HG03558 (cell line): Measurements from ENCODE around the gene BMP7.

Source experiments
- ATAC-seq: cut with Tn5 transposase; IDR thresholded peaks from one replicate; pipeline ENCODE4 v1.9.1; 2021; ENCODE audit warnings: moderate number of reproducible peaks; ENCODE audit not compliant: unreplicated experiment; ENCODE audit errors: extremely low read depth

BMP7 gene

DNA sequence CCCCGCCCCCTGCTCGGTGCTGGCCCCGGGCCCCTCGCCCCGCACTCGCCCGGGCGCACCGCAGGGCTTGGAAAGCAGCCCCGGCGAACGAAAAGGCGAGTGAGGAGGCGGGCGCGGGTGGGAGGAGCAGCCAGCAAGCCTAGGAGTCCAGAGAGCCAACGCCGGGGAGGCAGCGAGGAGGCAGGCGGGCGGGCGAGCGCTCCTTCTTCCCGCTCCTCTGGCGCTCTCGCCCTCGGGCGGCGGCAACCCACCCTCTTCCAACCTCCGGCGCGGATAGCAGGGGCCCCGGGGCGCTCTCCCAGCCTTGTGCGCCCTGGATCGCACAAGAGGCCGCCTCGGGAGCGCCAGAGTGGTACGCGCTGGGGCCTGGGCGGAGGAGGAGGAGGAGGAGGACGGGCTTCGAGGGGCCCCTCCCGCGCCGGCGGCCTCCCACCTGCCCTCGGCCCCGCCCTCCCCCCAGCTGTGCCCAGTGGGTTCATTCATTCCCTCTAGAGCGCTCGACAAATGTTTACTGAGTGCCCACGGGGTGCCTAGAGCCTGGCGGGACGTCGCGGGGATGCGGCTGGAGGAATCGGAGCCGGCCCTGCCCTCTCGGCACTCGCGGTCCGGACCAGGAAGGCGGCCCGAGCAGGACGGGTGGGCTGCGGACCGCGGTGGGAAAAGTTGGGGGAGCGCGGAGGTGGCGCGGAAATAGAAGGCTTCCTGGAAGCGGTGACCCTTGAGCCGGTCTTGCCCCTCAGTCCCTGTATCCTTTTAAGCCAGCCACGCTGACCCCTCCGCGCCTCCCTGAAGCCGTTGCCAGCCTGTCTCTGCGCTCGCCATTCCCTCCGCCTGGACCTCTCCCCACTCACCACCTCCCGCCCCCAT, at the start of gene BMP7:
Gene BMP7 (minus strand): TSS at position 351 of the 867 bp plus-strand sequence. CDS start 519 bp downstream, outside the sequence.
- no peak for ATAC-seq

DNA sequence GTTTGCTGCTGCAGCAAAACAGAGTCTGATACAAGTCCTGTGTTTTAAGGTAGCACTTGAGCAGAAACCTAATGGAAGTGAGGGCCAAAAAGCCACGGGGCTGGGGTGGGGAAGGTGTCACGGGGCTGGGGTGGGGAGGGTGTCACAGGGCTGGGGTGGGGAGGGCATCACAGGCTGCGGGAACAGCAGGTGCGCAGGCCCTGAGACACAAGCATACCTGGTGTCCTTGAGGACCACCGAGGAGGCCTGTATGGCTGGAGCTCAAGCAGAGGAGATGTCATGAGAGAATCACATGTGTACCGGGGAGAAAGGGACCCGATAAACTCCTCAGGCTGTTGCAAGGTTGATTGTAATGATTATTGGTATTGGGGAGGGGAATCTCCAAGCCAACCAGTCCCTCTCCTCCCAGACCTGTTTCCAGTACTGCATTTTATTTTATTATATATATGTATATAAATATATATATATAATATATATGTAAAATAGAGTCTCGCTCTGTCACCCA, 49.6 kb upstream of the BMP7 start:
- ATAC-seq = no peak

DNA sequence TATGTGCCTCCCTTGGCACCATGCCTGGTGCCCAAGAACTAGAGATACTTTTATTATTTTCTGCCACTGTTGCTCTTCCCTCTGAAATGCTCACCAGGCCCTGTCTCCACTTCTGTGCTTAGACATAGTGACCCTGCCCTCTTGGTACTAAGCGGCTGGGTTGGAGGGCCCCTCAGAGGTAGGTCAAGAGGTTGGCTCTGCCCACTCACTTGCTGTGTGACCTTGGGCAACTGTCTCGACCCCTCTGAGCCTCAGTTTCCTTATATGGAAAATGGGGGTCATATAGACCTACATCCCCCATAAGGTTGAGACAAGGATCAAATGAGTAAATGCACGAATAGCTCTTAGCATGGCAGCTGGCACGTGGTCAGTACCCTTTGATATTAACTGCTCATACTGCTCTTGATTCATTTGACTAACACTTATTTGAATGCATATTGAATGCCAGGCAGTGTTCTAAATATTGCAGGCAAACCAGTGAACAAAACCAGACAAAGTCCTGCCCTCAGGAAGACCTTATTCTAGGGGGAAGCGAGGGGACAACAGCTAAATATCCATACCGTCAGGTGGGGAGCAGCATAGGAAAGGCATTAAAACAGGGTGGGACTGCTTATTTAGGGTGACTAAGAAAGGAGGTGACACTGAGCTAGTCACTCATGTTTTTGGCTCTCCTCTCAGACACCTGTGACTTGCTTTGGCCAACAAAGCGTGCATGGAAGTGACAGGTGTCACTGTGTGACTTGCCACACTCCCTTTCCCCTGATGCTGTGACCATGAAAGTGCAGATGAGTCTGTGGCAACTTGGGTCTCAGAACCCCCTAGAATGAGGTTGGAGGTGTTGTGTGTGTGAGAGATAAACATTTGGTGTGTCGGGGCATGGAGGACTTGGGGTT, 48.9 kb upstream of the BMP7 start:
- ATAC-seq = no peak

DNA sequence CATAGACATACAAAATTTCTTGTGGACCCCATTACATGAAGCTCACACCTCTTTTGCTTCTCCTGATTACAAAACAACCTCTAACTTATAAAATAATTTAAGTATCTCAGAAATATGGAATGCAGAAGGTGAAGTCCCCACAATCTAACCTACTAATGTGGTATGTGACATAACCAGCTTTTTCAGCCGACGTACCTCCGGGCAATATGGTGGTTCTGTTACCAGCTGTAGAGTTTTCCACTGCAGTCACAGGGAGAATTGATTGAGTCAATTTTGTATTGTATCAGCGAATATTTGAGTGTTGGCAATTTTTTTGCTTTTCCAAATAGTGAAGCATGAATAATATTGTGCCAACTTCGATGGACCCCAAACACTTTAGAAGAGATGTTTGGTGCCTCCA, 47.5 kb upstream of the BMP7 start:
- ATAC-seq = no peak

DNA sequence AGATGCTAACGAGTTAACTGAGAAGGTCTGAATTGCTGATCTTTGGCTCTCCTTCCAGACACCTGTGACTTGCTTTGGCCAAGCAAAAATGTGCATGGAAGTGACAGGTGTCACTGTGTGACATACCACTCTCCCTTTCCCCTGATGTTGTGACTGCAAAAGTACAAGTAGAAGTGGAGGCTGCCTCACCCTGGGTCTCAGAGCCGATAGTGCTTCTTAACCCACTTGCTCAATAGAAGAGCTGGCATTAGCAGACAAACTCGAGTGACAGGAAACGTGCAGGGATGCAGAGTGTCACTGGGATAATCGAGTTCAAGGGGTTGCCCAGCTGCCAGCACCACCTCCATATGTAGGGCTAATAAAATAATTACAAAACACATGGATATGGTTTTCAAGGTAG, 46.8 kb upstream of the BMP7 start:
- ATAC-seq = no peak

DNA sequence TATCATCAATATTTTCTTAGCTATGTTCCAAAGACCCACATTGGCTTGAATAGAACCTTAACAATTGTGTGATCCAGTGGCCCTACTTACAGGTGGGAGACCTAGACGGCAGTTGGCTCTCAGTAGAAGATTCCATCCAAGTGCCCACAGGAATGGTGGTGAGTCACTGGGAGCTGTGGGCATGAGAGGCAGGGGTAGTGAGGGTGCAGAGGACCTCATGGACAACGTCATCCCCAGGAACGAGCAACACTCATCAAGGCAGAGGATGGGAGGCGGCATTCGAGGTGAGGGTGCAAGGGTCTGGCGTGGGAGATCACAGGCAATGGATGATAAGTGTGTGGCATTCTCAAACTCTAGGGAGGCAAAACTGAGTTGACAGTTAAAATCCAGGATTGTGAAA, 45.7 kb upstream of the BMP7 start:
- ATAC-seq = no peak

DNA sequence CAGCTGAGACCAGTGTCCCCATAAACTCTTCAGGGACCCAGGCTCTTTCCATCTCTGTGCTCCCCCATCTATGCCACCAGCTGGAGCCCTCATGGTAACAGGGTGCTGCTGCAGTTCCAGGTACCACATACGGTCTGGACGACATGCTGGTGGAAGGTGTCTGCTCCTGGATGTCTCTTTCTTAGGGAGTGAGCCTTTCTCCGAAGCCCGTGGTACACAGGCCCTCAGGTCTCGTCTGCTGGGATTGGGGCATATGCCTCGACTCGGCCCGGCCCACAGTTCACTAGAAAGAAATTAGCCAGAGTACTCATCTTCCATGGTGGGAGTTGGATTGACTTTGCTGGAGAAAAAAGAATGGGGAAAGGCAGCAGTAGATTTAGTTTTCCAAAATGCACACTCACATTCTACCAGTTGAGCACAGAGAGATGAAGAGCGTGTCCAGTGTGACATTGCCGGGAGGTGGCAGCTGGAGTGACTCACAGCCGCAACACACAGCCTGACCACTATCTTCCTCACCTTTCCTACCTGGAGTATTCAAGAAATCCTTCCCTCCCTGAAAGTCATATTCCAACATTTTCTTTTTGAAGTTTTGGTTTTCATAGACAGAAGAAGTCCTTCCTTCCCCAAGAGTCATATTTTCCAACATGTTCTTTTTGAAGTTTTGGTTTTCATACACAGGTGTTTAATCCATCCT, 44.5 kb upstream of the BMP7 start:
- ATAC-seq = no peak

DNA sequence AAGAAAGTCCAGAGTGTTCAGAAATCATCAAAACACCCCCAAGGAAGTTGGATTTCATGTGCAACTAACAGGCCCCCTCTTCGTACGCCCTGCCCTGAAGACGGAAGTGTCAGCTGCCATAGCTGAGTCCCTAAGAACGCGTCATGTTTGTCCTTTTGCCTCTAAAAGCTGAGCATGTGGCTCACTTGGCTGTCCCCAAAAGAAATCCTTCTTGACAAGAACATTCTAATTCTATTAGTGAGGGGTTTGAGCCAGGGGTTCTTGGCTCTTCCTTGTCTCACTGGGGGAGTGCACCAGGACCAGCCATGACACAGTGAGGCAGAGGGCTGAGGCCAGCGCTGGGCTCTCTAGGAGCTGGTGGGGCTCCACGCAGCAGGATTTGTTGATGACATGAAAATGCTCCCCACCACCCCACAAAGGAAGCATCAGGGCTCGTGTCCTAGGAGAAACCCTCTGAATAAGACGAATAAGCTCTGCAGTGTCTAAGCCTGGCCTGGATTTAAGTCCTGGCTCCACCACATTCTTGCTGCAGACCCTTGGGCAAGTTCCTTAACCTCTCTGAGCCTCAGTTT, 43.2 kb upstream of the BMP7 start:
- no peak for ATAC-seq

DNA sequence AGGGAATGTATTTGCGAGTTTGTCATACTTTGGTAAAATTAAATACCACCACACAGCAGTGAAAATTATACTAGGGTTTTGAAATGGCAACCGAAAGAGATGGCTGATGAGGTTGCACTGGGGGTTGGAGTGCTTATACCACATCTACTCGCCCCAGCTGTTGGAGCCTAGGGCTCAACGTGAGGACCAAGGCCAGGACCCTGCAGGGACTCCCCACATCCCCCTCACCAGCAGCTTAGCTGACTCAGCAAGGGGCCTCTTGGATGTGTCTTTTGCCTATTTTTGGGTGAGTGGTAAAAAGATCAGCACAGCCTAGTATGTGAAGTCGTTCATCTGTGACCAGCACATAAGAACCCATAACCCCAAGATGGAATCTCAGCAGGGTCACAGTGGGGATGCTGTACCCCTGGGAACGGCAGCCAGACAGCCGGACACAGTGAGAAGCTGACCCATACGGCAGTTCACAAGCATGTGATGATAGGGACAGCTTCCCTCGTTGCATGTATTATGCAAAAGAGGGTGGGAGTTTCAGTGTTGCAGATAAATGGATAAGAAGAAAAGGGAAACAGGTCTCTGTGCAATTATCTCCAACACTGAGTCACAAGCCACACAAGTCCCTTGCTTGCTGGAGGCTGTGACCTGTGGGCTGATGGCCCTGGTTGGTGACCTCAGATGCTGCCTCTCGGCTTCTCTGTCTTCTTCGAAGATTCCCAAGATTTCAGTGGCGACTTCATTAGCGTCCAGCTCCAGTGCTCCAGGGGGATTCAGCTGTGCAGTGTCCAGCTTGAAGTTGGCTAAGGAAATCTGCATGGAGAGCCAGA, 42.2 kb upstream of the BMP7 start:
- no peak for ATAC-seq

DNA sequence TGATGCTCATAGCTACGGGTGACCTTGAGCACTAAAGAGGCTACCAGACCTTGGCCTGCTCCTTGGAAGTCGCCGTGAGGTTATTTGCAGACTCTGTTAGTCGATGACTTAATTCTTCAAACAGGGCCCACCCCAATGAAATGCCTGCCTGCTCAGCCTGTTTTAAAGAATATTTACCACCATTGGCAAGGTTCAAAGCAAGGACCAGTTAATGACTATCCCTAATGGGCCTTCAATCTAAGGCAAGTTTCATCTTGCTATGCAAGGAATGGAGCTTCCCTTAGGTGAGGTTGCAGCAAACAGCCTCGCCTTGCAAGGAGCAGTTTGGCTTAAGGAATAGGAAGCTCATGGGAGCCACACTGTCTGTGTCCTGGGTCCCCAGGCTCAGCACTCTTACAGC, 40.3 kb upstream of the BMP7 start:
- ATAC-seq = no peak

DNA sequence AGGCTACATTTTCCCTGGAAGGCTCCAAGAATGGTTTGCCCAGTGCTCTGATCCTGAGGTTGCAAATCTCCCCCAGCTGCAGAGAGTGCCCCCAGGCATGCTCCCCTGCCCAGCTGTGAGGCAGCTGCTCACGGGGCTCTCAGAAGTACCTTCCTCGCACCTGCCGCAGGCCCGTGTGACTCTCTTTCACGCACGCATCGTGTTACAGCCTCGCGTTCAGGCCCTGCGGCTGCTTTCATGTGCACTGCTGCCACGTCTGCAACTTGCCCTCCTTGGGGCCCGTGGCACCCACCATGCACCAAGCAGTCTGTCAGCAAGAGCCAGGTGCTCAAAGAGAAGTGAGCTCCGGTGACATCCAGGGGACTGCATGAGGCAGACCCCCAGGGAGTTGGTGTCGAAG, 34.6 kb upstream of the BMP7 start:
- ATAC-seq = no peak

DNA sequence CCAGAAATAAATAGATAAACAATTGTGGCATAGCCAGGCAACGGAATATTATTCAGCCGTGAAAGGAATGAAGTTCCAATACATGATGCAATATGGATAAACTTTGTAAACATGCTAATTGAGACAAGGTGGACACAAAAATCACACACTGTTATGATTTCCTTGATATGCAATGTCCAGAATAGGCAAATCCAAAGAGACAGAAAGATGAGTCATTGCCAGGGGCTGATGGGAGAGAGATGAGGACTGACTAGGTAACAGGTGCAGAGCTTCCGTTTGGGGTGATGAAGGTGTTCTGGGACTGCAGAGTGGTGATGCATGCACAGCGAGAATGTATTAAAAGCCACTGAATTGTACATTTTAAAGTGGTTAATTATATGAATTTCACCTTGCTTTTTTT, 32.0 kb upstream of the BMP7 start:
- ATAC-seq = no peak

DNA sequence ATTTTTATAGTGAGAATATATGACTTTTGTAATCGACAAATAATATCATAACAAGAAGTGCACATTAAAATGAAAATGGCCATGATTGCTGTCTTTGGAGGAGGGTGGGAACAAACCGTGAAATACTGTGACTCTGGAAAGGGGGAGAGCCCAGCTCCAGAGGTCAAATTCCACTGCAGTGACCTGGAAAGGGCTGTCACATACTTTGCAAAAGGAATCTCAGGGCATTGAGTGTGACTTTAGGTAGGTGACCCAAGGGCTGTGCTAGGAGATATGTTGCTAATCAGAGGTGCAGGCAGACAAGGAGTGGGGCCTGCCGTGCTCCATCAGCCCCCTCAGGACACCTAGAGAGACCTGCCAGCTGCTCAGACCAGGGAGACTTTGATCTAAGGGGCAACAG, 28.1 kb upstream of the BMP7 start:
- no peak for ATAC-seq

DNA sequence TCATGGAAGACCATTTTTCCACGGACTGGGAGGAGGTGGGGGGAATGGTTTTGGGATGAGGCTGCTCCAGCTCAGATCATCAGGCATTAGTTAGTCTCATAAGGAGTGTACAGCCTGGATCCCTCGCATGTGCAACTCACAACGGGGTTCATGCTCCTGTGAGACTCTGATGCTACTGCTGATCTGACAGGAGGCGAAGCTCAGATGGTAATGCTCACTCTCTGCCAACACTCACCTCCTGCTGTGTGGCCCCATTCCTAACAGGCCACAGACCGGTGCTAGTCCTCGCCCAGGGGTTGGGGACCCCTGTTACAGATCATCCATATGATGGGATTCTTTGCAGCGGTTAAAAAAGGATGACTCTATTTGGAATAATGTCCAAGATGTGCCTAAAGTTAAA, 27.6 kb upstream of the BMP7 start:
- no peak for ATAC-seq

DNA sequence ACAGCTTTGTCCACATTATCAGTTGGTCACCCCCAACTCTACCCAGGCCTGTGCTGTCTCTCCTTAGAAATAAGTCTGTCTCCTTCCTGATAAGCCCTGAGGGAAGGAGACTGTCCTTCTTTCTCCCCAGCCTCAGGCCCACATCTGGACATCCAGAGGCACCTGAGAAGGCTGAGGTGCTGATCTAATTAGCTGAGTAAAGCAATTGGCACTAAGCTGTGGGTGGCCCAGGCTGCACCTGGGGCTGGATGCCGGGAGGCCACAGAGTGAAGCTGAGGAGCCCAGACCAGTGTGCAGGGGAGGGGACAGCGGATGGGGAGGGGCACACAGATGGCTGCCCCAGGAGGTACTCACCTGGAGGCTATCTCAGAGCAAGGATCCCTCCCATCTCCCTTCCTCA, 26.2 kb upstream of the BMP7 start:
- no peak for ATAC-seq

DNA sequence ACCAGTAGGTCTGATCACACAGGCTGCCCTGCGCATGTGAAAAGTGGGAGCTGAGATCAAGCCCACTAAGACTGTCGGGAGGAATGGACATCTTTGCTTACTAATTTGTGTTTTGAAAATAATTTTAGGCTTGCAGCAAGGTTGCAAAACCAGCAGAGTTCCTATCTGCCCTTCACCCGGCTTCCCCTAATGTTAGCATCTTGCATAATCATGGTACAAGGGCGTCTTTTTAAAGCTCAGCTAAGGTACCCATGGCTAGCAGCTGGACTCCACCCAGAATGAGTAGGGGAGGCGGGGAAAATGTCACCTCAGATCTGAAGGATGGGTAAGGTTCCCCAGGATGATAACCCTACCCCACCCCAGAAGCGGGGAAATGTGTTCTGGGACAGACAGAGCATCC, 25.3 kb upstream of the BMP7 start:
- ATAC-seq = no peak

DNA sequence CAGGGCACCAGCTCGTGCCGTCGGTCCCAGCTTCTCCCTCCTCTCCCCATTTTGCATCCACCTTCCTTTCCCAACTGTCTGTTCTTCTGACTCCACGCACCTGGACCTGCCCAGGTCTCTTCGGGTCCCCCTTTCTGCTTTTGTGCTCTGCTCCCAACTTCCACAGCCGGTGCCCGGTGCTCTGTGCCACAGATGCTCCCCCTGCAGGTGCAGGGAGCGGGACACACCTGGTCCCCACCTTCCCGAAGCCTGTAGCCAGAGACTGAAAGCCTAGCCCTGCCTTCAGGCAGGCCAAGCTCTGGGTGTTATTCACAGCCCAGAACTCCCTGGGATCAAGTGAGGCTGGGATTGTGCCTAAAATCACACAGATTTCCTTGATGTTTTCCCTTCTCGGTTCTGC, 24.6 kb upstream of the BMP7 start:
- ATAC-seq = no peak

DNA sequence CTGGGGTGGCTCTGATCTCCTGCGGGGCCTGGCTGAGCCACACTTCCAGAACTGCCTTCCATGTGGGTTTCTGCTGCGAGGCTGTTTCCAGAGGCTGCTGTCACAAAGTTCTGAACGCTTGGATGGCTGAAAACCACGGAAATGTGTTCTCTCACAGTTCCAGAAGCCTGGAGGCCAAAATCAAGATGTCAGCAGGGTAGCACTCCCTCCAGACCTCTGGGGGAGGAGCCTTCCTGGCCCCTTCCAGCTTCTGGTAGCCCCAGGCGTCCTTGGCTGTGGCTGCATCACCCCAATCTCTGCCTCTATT, 23.7 kb upstream of the BMP7 start:
- ATAC-seq = no peak

DNA sequence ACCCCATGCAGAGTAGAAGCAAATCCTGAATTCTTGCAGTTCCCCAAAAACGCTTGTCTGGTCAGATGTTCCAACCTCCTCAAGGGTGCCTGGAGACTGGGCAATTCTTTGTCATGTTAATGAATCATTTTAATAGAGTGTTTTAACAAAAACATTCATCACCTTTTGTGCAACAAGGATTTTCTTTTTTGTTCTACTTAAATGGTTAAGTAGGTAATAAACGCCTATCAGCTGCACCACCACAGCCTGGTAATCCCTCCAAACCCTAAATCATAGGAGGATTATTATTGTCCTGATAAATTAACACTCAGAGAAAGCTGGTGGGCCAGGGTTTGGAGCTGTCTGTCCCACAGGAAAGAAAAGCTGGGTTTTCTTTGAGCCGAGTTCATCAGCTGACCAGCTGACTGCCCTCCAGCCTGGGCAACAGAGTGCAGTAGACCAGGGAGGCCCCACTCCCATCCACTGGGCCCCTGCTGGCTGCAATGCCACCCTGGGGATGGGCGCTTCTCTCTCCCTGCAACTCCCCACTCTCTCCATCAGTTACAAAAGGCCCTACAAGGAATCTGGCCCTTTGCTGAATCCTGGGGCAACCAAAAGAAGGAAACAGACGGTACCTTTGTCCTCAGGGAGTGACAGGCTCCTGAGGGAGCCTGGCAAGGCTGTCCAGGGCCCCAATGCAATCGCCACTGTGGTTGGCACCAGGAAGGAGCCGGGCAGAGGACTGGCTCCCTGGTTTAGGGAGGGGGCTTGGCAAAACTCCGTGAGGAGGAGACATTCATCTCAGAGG, 23.1 kb upstream of the BMP7 start:
- no peak for ATAC-seq
